Activated CD4-positive, alpha-beta T cell treated with anti-CD3 and anti-CD28 coated beads, Interleukin-10, Interleukin-2, amounts not matched to agents 100 ng/mL and 50 ng/mL, durations not matched to agents 16 hours and 8 hours (primary cell): ENCODE data around the gene IGFBP1.
"Not testable (repeated sequence)": the region's sequence is repeated elsewhere in the genome, so short reads cannot be mapped to it uniquely, and the experiment has no call there.

Source experiments
- DNase-seq: peaks from one replicate; pipeline ENCODE4 v3.0.0-alpha.2; 2020

The IGFBP1 gene

GRCh38 chr7:45888185-45888992 lies at the start of gene IGFBP1:
IGFBP1 (plus strand) TSS chr7:45888488; CDS start chr7:45888653, 165 bp downstream.
- DNase-seq, result no peak

GRCh38 chr7:45838852-45839251 lies 49.4 kb upstream of the IGFBP1 start:
- not testable (repeated sequence) for DNase-seq

DNA sequence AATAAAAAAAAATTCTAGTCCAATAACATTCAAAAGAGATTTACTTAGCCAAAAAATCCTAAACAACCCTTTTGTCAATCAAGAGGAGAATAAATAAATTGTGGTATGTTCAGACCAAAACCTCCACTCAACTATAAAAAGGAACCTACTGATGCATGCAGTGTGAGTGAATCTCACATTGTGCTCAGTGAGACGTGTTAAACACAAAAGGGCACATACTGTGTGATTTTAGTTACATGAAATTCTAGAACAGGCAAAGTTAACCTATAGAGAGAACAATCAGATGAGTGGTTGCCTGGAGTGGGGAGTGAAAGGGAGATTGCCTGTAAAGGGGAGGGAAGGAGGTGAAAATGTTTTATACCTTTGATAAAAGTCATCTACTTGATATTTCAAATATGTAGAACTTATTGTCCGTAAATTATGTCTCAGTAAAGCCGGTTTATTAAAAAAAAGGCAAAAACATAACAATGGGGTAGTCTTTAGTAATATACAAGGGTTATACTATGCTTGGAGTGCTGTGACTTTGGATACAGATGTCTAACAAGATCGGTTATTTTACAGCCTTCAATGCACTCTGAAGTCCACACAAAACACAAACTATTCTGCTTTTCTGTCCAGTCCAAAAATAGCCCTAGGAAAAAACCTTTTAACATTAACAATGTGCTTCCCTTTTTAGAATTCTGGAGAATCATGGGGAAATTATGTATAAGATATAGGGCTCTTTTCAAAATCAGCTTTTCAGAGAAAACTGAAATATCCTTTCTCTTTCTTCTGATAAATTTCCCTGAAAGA lies 46.2 kb upstream of the IGFBP1 start:
- not testable (repeated sequence) for DNase-seq

- DNase-seq, result not testable (repeated sequence)
These were observed 41.8 kb upstream of the IGFBP1 start for GRCh38 chr7:45846536-45846935.

GRCh38 chr7:45848734-45849133 lies 39.6 kb upstream of the IGFBP1 start:
- not testable (repeated sequence) for DNase-seq

GRCh38 chr7:45852984-45853383 lies 35.3 kb upstream of the IGFBP1 start:
- DNase-seq, result not testable (repeated sequence)

DNA sequence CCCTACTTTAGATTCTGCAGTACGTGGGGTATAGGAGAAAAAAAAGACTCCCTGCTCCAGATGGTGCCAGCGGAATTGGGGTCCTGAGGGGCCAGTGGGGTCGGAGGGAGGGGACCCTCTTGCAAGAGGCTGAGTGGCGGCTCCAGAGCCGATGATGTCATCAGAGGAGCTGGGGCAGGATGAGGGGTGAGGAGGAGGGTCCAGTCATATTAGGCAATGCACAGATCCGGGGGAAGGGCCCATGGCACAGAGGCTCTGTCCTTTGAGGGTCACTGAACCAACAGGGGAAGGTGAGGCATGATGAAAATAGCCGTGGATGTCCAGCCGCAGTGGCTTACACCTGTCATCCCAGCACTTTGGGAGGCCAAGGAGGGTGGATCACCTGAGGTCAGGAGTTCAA lies 34.8 kb upstream of the IGFBP1 start:
- DNase-seq, result not testable (repeated sequence)

DNA sequence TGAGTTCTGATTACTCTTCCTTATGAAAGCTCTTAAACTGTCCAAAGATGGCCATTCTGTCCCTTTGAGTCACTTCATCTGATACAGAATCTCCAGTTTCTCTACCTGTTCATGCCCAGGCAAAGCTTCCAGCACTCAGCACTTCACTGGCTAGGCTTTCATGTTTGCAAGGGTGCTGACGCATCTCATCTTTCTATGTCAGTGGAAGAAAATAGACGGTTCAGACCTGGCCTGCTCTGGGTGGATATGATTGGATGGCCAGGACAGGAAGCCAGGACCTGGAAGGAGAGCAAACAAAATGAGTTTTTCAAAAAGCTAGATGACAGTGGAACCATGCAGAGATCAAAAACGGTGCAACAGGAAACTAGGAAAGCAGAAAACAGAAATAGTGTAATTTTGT lies 32.6 kb upstream of the IGFBP1 start:
- not testable (repeated sequence) for DNase-seq

DNA sequence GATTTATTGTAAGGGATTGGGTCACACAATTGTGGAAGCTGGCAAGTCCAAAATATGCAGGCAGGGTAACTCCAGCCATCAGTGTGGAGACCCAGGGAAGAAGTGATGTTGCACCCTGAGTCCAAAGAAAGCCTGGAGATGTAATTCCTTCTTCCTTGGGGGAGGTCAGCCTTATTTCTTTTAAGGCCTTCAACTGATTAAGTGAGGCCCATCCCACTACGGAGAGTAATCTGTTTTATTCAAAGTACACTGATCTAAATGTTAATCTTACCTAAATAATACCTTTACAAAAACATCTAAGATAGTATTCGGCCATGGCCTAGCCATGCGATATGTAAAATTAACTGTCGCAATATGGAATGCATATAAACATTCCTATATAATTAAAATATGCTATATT lies 31.4 kb upstream of the IGFBP1 start:
- not testable (repeated sequence) for DNase-seq

DNA sequence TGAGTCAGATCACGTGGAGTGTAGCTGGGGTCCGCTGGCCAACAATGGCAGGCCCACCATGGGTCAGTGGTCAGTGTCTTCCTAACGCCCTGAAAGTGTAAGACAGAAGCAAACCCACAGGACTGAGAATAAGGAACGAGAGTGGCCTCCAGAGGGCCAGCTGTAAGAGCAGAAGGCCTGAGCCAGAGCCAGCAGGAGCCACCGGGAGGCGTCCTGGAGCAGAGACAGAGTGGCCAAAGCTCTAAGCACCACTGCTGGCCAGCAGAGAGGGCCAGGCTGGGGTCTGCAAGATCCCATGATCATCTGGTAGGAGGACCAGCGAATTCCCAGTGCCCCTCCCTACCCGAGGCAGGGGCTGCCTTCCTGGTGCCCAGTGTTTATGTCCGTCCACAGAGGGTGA lies 24.6 kb upstream of the IGFBP1 start:
- no peak for DNase-seq

DNA sequence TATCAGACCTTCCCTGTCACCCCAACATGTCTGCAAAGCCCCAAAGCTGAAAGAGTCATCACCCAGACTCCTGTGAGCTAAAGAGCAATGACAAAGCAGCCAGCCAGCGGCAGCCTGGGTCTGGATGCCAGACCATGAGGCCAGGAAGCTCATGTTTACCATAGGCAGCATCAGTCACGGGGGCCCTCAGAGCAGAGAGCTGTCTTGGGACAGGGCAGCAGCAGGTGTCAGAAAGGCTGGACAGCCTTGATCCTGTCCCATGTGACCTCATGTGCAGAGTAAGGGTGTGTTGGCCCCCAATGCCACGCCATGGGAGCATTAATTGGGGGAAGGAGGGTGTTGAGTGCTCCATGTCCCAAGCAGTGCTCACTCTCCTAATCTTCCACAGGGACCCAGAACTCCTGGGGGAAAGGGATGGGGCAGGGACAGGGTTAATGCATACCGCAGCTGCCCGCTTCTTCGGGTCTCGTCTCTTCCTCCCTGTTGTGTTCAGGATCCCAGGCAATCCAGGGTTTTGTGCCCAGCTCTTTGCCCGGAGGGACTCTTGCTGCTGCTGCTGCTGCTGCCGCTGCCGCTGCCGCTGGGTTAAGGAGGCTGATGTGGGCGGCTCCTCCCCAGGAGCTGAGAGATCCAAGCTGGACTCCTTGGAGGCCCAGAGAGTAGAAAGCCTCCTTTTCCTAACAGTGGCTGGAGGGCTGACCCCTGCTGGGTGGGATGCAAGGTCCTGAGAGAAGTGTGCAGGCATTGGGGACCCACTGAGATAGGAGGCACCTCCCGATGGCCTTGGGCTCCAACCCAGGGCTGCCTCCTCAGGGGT lies 22.5 kb upstream of the IGFBP1 start:
- no peak for DNase-seq

- no peak for DNase-seq
These were observed 20.8 kb upstream of the IGFBP1 start for GRCh38 chr7:45867471-45867870.

DNA sequence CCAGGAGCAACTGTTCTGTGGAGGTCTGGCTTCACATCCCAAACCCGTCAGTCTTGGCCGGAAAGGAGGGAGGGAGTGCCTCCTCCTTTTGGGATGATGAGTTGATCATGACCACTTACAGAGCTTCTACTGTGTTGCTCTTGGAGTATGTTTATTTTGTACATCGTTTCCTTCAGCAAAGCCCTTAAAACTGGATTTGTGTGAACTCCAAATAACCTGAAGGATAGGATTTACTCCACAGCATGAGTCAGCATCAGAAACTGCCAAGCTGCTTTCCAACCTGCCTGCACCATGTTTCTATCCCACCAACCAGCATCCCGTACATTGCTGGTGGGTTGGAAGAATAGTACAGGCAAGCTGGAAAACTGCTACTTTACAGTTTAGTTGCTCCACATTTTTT lies 18.9 kb upstream of the IGFBP1 start:
- no peak for DNase-seq

- no peak for DNase-seq
These were observed 15.9 kb upstream of the IGFBP1 start for GRCh38 chr7:45872116-45873034.

DNA sequence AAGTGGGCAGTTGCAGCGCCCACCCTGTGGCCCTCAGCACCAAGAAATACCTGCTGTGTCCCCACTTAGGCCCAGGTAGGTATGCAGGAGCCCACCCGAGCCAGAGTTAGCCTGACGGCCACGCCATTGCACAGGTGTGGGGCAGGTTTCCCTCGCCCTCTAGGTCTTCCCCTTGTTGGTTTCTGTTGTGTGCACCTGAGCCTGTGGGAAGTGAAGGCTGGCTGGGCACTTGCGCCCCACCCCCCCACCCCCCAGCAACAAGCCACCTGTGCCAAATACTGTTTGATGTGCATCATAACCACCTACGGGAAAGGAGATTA lies 15.3 kb upstream of the IGFBP1 start, which contains the start of gene CCDC201:
Gene CCDC201 (minus strand): TSS at position 48 of the 320 bp plus-strand sequence. CDS start 75 bp downstream, outside the sequence.
- no peak for DNase-seq

DNA sequence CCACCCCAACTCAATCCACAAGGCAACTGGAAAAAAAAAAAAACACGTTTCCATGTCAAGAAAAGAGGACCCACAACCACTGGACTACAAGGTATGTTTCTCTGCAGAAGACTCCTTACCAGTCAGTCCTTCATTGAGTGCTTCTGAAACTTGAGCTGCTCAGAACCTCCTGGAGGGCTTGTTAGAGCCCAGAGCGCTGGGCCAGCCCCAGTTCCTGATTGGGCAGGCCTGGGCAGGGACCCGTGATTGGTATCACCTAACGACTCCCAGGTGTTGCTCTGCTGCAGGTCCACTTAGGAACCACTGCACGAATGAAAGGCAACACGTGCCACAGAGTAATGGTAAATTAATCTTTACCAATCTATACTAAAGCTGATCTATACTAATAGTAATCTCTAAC lies 14.9 kb upstream of the IGFBP1 start:
- no peak for DNase-seq

DNA sequence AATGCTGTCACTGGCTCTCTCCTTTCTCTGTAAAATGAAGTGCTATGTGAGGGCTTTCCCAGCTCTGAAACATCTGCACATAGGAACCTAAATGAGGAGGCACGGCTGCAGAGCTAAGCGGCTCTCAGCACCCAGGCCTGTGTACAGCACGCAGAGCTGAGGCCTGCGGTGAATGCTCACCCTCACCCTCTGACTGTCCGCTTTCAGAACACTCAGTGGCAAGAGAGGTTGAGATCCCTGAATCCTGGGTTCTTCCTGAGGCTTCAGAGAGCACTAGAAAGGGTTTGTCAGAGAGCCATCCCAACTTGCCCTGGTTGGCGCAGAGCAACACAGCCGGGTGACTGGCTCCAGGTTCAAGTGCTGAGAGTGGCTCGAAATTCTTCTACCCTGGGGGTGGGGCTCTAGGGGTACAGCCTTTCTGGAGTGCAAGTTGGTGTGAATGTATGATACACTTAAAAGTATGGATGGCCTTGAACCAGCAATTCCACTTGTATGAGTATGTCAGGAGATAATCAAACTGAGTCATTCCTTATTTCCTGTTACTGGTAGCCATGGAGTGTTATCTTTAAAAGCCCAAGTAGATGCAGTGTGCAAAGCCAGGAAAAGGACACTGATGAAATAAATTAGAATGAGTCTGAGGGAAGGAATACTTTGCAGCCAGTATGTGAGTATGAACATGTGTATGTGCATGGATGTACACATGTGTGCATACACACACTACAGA lies 13.7 kb upstream of the IGFBP1 start:
- DNase-seq, result no peak

DNA sequence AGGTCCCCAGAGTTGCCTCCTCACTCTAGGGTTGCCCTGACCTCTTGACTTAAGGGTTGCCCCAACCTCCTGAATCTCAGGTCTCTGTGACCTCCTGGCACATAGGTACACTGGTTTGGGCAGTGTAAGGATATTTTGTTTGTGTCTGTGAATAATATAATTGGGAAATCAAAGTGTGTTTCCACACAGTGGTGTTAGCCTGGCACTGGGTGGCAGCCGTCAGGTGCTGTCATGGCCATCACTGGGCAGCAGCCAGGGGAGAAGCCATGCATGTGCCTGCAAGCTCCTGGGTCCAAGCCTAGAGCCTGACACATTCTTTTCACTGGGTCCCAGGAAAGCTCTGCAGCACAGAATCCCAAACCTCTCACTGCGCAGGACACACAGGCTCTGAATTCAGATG lies 11.8 kb upstream of the IGFBP1 start:
- DNase-seq, result no peak

DNA sequence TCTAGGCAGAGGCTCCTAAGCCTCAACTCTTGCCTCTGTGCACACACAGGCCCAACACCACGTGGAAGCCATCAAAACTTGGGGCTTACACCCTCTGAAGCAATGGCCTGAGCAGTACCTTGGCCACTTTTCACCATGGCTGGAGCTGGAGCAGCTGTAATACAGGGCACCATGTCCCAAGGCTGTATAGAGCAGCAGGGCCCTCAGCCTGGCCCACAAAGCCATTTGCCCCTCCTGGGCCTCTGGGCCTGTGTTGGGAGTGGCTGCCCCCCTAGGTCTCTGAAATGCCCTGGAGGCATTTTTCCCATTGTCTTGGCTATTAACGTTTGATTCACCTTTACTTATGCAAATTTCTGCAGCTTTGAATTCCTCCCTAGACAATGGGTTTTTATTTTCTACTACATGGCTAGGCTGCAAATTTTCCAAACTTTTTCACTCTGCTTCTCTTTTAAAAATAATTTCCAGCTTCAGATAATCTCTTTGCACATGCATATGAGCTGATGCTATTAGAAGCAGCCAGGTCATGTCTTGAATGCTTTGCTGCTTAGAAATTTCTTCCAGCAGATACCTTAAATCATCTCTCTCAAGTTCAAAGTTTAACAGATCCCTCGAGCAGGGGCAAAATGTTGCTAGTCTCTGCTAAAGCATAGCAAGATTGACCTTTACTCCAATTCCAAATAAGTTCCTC lies 9.7 kb upstream of the IGFBP1 start:
- DNase-seq, result no peak

DNA sequence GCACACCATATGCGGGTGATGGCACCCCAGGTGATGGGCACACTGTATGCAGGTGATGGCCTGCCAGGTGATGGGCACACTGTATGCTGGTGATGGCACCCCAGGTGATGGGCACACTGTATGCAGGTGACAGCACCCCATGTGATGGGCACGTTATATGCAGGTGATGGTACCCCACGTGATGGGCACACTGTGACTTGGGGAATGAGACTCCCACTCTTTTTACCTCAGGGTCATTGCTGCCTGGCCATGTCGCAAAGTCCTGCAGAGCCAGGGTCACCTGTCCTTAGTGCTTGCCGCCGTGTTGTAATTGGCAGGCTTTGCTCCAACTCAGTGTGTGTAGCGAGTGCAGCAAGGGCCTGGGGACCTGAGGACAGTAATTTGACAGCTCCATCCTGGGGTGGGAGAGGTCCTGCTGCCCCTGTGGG lies 7.8 kb upstream of the IGFBP1 start:
- no peak for DNase-seq

- DNase-seq, result no peak
These were observed 7.0 kb upstream of the IGFBP1 start for GRCh38 chr7:45881280-45881758.
